ENCODE results near the gene PYROXD2. TPM values are rescaled to one million over a fixed set of nuclear protein-coding genes. Genes with fewer than 3 reads are reported as not detected.

The PYROXD2 gene
- total and polyA plus RNA-seq, 2 of the 8 experiments (the other 6 are each of a cell fraction or from before 2014, with no cell fraction given): 3.2 to 5.4 TPM

DNA sequence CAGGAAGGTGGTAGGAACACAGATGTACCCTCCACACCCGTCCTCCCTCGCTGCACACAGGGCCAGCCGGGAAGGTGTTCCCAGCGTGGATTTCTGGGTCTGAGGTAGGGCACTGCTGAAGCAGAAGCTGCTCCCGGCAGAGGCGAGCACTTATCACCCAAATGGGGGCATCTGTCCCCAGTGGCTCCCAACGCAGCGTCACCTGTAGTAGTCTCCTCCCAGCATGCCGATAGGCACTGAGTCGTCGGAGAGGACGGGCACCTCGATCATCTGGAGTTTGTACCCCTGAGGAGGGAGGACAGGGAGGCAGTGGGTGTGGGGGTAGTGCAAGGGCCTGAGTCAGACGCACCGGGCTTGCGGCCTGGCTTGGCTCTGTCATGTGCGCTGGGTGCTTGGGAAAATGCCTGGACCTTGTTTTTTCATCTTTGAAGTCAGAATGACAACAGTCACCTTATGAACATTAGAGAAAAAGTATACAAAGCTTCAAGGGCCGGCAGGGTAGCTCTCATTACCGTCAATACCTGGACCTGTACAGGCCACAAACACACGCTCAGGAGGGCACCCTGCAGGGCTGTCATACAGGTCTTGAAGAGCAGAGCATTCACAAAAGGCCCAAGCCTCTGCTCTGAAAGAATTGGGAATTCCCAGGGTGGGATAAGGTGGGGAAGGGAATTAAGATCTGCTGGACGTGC is 3.1 kb upstream of the PYROXD2 start:
- H2AFZ ChIP-seq (ENCODE audit: low read length): no peak overlapping the region
- H3K18ac ChIP-seq (ENCODE audit: extremely low read depth, low read length): no peak overlapping the region
- no peak overlapping the region for H3K14ac ChIP-seq (ENCODE audit: insufficient read length)
- no peak overlapping the region for H3K23ac ChIP-seq (ENCODE audit: insufficient read length)
- H4K8ac ChIP-seq (ENCODE audit: extremely low read depth, insufficient read depth, low read length): no peak overlapping the region; the same call in 1 of the 2 replicates
- no peak overlapping the region for H2BK120ac ChIP-seq (replicated peaks; ENCODE audit: low read depth, low read length)
- H3K4me1 ChIP-seq (replicated peaks in 1 of 4; ENCODE audit: control insufficient read depth in 3 of 4, insufficient read depth in 4 of 4, low read length in 3 of 4): peaks cover 0 to 10% (median 3%) of the 10 kb centered on the region in 4 experiments; a peak in 6 of 7 replicates
- no peak overlapping the region for H3K27ac ChIP-seq (ENCODE audit: low read depth, low read length)
- H3K79me2 ChIP-seq (ENCODE audit: control insufficient read depth in 1 of 2, insufficient read depth in 2 of 2, low read length in 2 of 2): no peaks in the 10 kb centered on the region
- H2AK5ac ChIP-seq (ENCODE audit: low read depth, low read length): no peak overlapping the region
- POLR2A ChIA-PET (ENCODE audit: partially characterized antibody): no interaction called here
- no peak overlapping the region for H2BK15ac ChIP-seq (ENCODE audit: low read length)
- H3K4me2 ChIP-seq (ENCODE audit: insufficient read depth in 1 of 2, low read depth in 2 of 2, low read length in 2 of 2): no peak overlapping the region
- H4K20me1 ChIP-seq (replicated peaks in 1 of 2; ENCODE audit: control insufficient read depth in 1 of 2, insufficient read depth in 2 of 2, low read length in 2 of 2): peaks cover 0 to 2% of the 10 kb centered on the region in 2 experiments
- CTCF ChIA-PET (ENCODE audit: partially characterized antibody): interaction anchor here (1.4 to 6.9 kb wide), 2 partner anchors 7 to 15 kb away, joined by 4 to 69 read pairs; no protein-coding TSS in a partner anchor
- peaks cover 0 to 6% (median 2%) of the 10 kb centered on the region in 4 experiments; a peak in 4 of 8 replicates for H3K36me3 ChIP-seq (ENCODE audit: control insufficient read depth in 2 of 4, insufficient read depth in 4 of 4, low read length in 3 of 4)
- no peak overlapping the region for H2BK12ac ChIP-seq (ENCODE audit: low read depth, low read length)
- no peak overlapping the region for H4K91ac ChIP-seq (replicated peaks; ENCODE audit: insufficient read length, low read length)
- H3K79me1 ChIP-seq (ENCODE audit: low read depth, low read length): no peaks in the 10 kb centered on the region
- no peak overlapping the region for H2BK20ac ChIP-seq (ENCODE audit: low read length)
- H3K9ac ChIP-seq (replicated peaks in 1 of 4; ENCODE audit: extremely low read depth in 1 of 4, low read depth in 3 of 4, low read length in 3 of 4): no peak overlapping the region
- no peaks in the 10 kb centered on the region; the same call in 1 of the 2 replicates for H3K23me2 ChIP-seq (ENCODE audit: low read depth, low read length)
- no peaks in the 10 kb centered on the region for H3K9me3 ChIP-seq (ENCODE audit: insufficient read depth in 2 of 2, low read depth in 1 of 2, low read length in 1 of 2)
- H3K4ac ChIP-seq (replicated peaks; ENCODE audit: insufficient read length, low read depth, low read length): no peak overlapping the region
- no peak for FAIRE-seq
- no peak overlapping the region for H3K56ac ChIP-seq (replicated peaks; ENCODE audit: insufficient read length, low read depth, low read length)
- H2BK5ac ChIP-seq (ENCODE audit: low read depth, low read length): no peak overlapping the region
- no peak overlapping the region for H4K5ac ChIP-seq (ENCODE audit: insufficient read length, low read depth, low read length)
- 84% methylated on average over 17 of the region's 21 CpGs; no CpG with 5 or more reads in 1 of the 2 experiments for WGBS, 2 experiments (ENCODE audit: extremely low coverage in 1 of 2, insufficient coverage in 1 of 2, insufficient read length in 1 of 2, insufficient replicate concordance in 2 of 2, low coverage in 1 of 2, low lambda C conversion rate in 2 of 2, missing lambda C conversion rate in 1 of 2)
- no peaks in the 10 kb centered on the region for H3K27me3 ChIP-seq (replicated peaks in 1 of 4; ENCODE audit: control insufficient read depth in 3 of 4, extremely low read depth in 1 of 4, insufficient read depth in 3 of 4, low read length in 3 of 4)
- H3K4me3 ChIP-seq (ENCODE audit: extremely low read depth in 1 of 4, insufficient read depth in 2 of 4, low read depth in 3 of 4, low read length in 4 of 4): no peak overlapping the region
- no peak for DNase-seq (ENCODE audit: low read depth in 1 of 2, low spot score in 2 of 2)
- TF ChIP-seq EP300 (IDR thresholded peaks at IDR 0.05; ENCODE audit: borderline replicate concordance in 1 of 2, low read depth in 2 of 2, low read length in 2 of 2) (no peak), CHD1 (IDR thresholded peaks at IDR 0.05; ENCODE audit: low read depth, low read length) (no peak), PHF8 (conservative IDR thresholded peaks at IDR 0.05; ENCODE audit: low read depth, low read length) (no peak), RNF2 (IDR thresholded peaks at IDR 0.05; ENCODE audit: borderline replicate concordance, low read depth, low read length, missing control alignments, poor library complexity, severe bottlenecking) (no peak), TAF1 (IDR thresholded peaks at IDR 0.05; ENCODE audit: low read depth, low read length) (no peak), SP1 (IDR thresholded peaks at IDR 0.05; ENCODE audit: low read depth, low read length) (no peak), CREB1 (IDR thresholded peaks at IDR 0.05) (no peak), SIN3A (conservative IDR thresholded peaks at IDR 0.05 in 1 of 2, IDR thresholded peaks at IDR 0.05 in 1 of 2; ENCODE audit: low read depth in 1 of 2, low read length in 2 of 2) (no peak), CEBPB (IDR thresholded peaks at IDR 0.05; ENCODE audit: low read depth, low read length) (no peak), POLR2A (IDR thresholded peaks at IDR 0.05; ENCODE audit: control extremely low read depth in 1 of 2, low read depth in 2 of 2, low read length in 2 of 2) (no peak), FOSL1 (IDR thresholded peaks at IDR 0.05; ENCODE audit: insufficient read depth, low read depth, low read length) (no peak)
- TF ChIP-seq, protein P1, sequence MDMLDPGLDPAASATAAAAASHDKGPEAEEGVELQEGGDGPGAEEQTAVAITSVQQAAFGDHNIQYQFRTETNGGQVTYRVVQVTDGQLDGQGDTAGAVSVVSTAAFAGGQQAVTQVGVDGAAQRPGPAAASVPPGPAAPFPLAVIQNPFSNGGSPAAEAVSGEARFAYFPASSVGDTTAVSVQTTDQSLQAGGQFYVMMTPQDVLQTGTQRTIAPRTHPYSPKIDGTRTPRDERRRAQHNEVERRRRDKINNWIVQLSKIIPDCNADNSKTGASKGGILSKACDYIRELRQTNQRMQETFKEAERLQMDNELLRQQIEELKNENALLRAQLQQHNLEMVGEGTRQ (IDR thresholded peaks at IDR 0.05; ENCODE audit: low read length): no peak

All from H1 (cell line).